Fibroblast of lung (primary cell): ENCODE results near the gene LRRC36.

ENCODE experiments used
- CTCF ChIP-seq, 2 donors: IDR thresholded peaks in 1 of 2; conservative IDR thresholded peaks in 1 of 2; 1 replicate in 1 of 2; 2 replicates in 1 of 2; pipeline ENCODE4 v1.5.1; 2011 to 2012; ENCODE audit warnings: low read length in 2 of 2, control low read depth in 1 of 2, inconsistent platforms in 1 of 2, low read depth in 1 of 2, mild to moderate bottlenecking in 1 of 2
- EZH2 ChIP-seq: IDR thresholded peaks from 2 replicates; pipeline ENCODE4 v1.5.1; 2012; ENCODE audit warnings: low read length, control low read depth, mild to moderate bottlenecking; ENCODE audit errors: missing control alignments

- TF ChIP-seq CTCF (conservative IDR thresholded peaks at IDR 0.05 in 1 of 2, IDR thresholded peaks at IDR 0.05 in 1 of 2; ENCODE audit: low read depth in 1 of 2, low read length in 2 of 2) (peak; percentile 62 to 66), EZH2 (no peak)
These were observed 72.7 kb downstream of the LRRC36 start for GRCh38 chr16:67399218-67399733.
